GM18505 (cell line): ENCODE measurements around the gene TRIM71.
"Not testable (repeated sequence)": the region's sequence is repeated elsewhere in the genome, so short reads cannot be mapped to it uniquely, and the experiment has no call there.

ENCODE experiments used
- ATAC-seq: cut with Tn5 transposase; IDR thresholded peaks from one replicate; pipeline ENCODE4 v1.9.1; 2021; ENCODE audit not compliant: unreplicated experiment
- POLR2A ChIP-seq: IDR thresholded peaks from 4 replicates; pipeline ENCODE4 v1.6.1; 2011; ENCODE audit warnings: borderline replicate concordance; ENCODE audit not compliant: insufficient read depth, insufficient read length; ENCODE audit errors: extremely low read depth

Gene TRIM71

DNA sequence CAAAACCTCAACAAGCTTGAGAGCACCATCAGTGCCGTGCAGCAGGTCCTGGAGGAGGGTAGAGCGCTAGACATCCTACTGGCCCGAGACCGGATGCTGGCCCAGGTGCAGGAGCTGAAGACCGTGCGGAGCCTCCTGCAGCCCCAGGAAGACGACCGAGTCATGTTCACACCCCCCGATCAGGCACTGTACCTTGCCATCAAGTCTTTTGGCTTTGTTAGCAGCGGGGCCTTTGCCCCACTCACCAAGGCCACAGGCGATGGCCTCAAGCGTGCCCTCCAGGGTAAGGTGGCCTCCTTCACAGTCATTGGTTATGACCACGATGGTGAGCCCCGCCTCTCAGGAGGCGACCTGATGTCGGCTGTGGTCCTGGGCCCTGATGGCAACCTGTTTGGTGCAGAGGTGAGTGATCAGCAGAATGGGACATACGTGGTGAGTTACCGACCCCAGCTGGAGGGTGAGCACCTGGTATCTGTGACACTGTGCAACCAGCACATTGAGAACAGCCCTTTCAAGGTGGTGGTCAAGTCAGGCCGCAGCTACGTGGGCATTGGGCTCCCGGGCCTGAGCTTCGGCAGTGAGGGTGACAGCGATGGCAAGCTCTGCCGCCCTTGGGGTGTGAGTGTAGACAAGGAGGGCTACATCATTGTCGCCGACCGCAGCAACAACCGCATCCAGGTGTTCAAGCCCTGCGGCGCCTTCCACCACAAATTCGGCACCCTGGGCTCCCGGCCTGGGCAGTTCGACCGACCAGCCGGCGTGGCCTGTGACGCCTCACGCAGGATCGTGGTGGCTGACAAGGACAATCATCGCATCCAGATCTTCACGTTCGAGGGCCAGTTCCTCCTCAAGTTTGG lies 72.9 kb downstream of the TRIM71 start:
- no peak for TF ChIP-seq POLR2A
- no peak for ATAC-seq

DNA sequence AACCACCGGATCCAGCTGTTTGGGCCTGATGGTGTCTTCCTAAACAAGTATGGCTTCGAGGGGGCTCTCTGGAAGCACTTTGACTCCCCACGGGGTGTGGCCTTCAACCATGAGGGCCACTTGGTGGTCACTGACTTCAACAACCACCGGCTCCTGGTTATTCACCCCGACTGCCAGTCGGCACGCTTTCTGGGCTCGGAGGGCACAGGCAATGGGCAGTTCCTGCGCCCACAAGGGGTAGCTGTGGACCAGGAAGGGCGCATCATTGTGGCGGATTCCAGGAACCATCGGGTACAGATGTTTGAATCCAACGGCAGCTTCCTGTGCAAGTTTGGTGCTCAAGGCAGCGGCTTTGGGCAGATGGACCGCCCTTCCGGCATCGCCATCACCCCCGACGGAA lies 73.6 kb downstream of the TRIM71 start:
- TF ChIP-seq POLR2A: no peak

DNA sequence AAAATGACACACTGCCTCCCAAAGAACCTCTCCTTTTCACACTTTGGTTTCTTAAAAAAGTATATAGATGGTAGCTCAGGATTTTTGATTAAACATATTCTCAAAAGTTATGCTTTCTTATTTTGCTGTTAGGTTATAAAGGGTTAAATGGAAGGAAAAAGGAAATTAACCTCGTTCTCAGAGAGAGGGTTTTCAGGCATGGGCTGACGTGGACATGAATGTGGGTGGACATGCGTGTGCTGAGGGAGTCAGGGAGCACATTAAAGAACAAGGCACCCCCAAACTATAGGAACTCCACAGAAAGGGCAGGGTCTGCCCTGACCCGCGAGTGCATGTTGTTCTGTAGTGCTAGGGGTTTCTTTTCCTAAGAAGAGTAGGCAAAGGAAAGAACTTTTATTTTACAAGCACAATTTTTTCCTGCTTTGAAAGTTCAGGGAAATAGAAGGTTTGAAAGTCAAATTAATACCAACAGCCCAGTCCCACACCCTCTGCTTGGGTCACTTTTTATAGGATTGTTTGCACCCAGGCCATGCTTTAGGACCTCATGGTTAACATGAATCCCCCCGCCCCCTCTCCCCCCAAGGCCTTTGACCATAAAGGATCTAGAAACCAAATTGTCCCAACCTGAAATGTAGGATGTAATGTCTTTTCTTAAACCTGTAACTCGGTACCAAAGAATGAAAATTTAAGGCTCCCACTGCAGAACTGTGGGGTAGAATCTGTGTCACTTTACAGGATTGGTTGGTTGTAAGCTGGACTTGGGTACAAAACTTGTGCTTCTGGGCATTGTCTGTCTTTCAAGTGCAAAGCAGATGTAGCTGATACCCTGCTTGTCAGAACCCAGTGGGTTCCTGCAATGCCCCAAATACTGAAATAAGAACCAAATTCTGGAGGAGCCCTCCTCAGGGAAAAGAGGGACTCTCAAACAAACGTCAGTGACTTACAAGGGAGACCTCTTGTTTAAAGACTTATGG lies 75.1 kb downstream of the TRIM71 start:
- no peak for ATAC-seq

More for the DNA sequence above, 73.6 kb downstream of the TRIM71 start:
- ATAC-seq: no peak

DNA sequence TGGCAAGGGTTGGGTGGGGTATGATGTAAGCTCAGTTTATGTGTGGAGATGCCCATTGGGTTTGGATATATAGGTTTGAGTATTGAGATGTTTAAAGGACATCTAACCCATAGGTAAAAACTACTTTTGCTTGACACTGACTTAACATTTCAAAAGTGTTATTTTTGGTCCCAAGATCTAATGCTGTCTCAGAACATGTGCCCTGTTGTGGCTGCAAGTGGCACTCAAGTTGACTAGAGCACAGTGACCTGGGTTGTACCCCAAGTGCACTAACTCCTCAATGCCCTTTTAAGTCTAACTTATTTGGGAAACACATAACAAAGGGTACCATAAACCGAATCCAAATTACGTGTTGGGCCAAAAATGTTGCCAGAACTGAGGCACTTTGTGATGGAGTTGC lies 77.2 kb downstream of the TRIM71 start:
- ATAC-seq: no peak
- no peak for TF ChIP-seq POLR2A

More for the DNA sequence above, 75.1 kb downstream of the TRIM71 start:
- no peak for TF ChIP-seq POLR2A

DNA sequence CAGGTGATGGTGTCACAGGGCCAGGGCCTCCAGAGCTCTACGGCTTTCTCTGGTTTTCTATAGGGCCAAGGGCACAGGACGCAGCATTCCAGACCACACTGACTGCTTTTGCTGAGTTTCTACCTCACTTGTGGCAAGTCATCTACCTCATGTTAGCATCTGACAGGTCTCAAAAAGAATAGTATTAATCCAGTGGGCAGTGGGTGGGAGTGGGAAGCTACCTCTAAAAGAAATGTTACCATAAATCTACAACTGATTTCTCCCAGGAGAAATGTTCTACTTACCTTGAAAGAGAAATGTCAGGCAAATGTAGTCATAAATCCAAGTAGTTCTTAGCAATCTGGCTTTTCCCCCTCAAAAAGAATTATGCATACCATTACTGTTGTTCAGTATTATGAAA lies 77.9 kb downstream of the TRIM71 start:
- TF ChIP-seq POLR2A: no peak
- ATAC-seq: no peak

DNA sequence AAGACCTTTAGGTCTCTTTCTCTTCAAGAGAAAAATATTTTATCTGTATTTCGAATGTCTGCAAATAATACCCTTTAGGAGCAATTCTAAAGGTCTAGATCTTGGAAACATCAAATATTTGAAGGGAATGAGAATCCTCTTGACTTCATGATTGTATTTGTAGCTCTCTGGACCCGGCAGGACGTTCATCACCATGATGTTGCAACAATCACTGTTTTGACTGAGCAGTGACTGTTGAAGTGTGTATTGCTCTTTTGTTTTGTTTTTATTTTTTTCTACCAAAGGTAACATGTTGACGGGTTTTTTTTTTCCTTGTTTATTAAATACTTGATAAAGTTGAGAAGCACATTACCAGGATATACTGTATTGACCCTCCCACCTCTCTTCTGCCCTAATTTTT lies 78.3 kb downstream of the TRIM71 start:
- no peak for ATAC-seq
- no peak for TF ChIP-seq POLR2A

DNA sequence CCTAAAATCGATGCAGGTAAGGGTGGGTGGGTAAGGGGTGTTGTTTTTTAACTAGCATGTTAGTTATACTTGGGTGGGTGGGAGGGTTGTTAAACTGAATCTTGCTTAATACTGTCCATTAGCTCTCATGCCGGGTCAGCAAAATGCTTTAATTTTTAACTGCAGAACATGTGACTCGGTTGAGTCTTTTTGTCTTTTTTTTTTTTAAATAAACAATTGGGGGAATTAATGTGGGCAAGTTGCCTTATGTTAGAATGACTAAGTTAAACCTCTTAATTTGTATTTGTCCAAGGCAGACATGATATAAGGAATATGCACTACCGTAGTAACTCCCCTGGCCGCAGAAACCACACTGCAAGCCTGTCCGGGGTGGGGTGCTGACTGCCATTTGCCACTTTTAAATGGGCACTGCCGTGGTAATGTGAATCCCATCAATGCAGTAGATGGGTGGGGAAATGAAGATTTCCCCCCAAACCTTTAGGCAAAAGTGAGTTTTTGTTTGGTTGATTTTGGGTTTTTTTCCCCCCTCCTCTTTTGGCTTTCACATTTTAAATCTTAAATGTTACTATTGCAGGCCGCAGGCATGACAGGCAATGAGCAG lies 79.3 kb downstream of the TRIM71 start:
- no peak for TF ChIP-seq POLR2A
- no peak for ATAC-seq

DNA sequence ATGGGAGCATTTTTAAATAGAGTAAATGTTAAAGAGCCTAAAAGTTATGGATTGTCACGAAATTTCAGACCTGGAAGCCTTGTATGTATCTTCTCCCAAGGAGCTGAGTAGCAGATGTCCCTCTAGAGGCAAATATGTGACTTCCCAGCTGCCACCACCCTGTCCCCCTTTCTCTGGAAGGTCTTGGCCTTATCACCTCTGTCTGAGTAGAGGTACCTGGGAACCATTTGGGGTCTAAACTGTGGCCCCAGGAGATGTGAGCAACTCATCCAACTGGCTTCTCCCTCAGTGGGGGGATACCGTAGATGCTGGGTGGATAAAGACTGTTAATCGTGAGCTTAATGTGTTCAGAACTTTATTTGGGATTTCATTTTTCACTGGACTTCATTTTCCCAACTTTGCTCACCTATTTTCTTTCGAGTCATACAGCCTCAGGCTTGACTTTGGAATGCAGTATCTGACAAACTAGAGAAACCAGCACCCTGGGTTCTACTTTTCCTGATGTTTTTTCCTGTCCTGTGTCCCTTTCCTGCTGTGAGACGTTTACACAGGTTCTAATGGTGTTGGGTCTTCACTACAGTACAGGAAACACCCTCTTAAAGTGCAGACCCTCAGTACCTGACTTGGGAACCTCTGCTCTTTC lies 80.3 kb downstream of the TRIM71 start:
- no peak for ATAC-seq
- no peak for TF ChIP-seq POLR2A

DNA sequence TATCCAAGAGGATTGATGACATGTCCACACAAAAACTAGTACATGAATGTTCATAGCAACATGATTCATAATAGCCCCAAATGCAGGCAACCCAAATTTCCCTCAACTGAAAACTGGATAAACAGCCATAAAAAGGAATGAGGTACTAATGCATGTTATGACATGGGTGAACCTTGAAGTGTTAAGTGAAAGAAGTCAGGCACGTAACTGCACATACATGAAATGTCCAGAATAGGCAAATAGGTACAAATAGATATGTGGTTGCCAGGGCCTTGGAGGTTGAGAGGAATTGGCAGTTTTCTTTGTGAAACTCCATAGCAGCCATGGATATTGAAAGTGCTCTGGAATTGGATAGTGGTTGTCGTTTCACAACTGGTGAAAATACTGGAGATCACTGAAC lies 81.5 kb downstream of the TRIM71 start:
- TF ChIP-seq POLR2A: no peak
- no peak for ATAC-seq

DNA sequence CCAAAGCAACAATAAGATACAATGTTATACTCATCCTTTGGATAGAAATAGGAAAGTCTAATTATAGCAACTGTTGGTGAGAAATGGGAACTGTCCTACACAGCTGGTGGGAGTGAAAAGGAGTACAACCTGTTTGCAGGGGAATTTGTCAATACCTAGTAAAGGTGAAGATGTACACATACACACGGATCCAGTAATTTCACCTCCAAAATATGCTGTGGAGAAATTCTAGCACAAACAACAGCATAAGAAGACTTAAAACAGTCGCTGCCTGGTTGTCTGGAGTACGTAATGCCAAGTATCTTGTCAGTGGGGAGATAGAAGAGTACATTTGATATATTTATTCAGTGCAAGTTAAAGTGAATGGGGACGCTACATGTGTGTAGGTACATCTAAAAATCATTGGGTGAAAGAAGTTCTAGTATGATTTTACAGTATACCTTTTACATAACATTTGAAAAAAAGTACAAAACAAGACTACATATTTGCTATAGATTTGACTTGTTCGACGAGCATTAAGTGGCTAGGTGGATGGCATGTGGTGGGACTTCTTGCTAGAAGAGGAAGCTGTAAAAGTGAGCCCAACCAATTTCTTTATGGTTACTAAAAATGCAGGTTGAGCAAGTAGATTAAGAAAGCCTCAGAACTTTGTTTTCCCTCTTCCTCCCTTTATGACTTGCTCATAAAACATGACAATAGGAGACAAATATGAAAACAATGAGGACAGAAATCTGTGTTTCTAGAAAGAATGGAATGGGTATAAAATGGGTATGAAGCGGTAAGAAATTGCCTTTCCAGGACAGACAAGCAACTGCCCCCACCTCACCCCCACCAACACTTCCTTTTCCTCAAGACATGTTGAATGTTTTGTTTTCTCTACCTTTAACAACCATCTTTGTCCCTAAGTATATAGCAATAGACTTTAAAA lies 83.5 kb downstream of the TRIM71 start:
- no peak for TF ChIP-seq POLR2A
- no peak for ATAC-seq

DNA sequence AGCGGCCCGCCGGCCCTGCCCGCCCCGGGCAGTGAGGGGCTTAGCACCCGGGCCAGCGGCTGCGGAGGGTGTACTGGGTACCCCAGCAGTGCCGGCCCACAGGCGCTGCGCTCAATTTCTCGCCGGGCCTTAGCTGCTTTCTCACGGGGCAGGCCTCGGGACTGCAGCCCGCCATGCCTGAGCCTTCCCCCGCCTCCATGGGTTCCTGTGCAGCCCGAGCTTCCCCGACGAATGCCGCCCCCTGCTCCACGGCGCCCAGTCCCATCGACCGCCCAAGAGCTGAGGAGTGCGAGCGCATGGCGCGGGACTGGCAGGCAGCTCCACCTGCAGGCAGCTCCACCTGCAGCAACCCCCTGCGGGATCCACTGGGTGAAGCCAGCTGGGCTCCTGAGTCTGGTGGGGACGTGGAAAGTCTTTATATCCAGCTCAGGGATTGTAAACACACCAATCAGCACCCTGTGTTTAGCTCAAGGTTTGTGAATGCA lies 85.1 kb downstream of the TRIM71 start:
- not testable (repeated sequence) for ATAC-seq

DNA sequence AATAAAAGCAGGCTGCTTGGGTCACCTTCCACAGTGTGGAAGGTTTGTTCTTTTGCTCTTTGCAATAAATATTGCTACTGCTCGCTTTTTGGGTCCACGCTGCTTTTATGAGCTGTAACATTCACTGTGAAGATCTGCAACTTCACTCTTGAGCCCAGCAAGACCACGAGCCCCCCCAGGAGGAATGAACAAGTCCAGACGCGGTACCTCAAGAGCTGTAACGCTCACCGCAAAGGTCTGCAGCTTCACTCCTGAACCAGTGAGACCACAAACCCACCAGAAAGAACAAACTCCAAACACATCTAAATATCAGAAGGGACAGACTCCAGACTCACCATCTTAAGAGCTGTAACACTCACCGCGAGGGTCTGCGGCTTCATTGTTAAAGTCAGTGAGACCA lies 86.2 kb downstream of the TRIM71 start:
- no peak for ATAC-seq

More for the DNA sequence above, 86.2 kb downstream of the TRIM71 start:
- no peak for TF ChIP-seq POLR2A
